Esophagus (tissue), 2 donors: ENCODE measurements around the gene KMT2B. TPM values are rescaled to one million over a fixed set of nuclear protein-coding genes. Genes with fewer than 3 reads are reported as not detected.
A peak's percentile ranks its signal among the peaks of the same experiment; 100 is the strongest.

Source experiments
- H3K27ac ChIP-seq, 2 donors: one replicate each; pipeline ENCODE4 v1.5.1; 2013; ENCODE audit warnings: low read depth in 2 of 2, mild to moderate bottlenecking in 2 of 2, inconsistent platforms in 1 of 2, low read length in 1 of 2, moderate library complexity in 1 of 2
- H3K27me3 ChIP-seq, 2 donors: one replicate each; pipeline ENCODE4 v1.6.1; 2013; ENCODE audit warnings: low read length in 2 of 2, control low read depth in 1 of 2, mild to moderate bottlenecking in 1 of 2; ENCODE audit not compliant: insufficient read depth in 2 of 2, control insufficient read depth in 1 of 2
- H3K36me3 ChIP-seq, 2 donors: one replicate each; pipeline ENCODE4 v1.6.1; 2013; ENCODE audit warnings: low read length in 1 of 2; ENCODE audit not compliant: control insufficient read depth in 2 of 2, insufficient read depth in 2 of 2
- H3K4me1 ChIP-seq, 2 donors: one replicate each; pipeline ENCODE4 v1.6.1; 2013; ENCODE audit warnings: low read length in 1 of 2; ENCODE audit not compliant: control insufficient read depth in 2 of 2, insufficient read depth in 2 of 2
- H3K4me3 ChIP-seq, 2 donors: one replicate each; pipeline ENCODE4 v1.5.1; 2013; ENCODE audit warnings: low read length in 2 of 2, mild to moderate bottlenecking in 2 of 2, low read depth in 1 of 2, moderate library complexity in 1 of 2
- H3K9me3 ChIP-seq, 2 donors: one replicate each; pipeline ENCODE4 v1.6.1; 2013; ENCODE audit warnings: mild to moderate bottlenecking in 2 of 2, low read depth in 1 of 2, low read length in 1 of 2, moderate library complexity in 1 of 2; ENCODE audit not compliant: control insufficient read depth in 2 of 2, insufficient read depth in 1 of 2
- WGBS, 2 donors: extraction: QIAGEN DNeasy Blood & Tissue Kit; methylation state at CpG; one replicate each; pipeline ENCODE4 v1.1.7; 2013; 5-methylcytosine and 5-hydroxymethylcytosine counted together
- polyA plus RNA-seq, 2 donors: library from polyadenylated mRNA; stranded (reverse); fragments of 200-250 nt; gene quantifications; one replicate each; pipeline ENCODE4 v1.2.3, GENCODE V29; 2013
- donor health status: healthy with polysubstance abuse.
- donor health status: Bipolar disorder and iron deficiency.

The KMT2B gene
- polyA plus RNA-seq, 2 donors: 21.5 to 33.8 TPM

GRCh38 chr19:35755550-35756376 lies 38.0 kb downstream of the KMT2B start:
- WGBS, 2 donors: 15 to 21% methylated on average over 52 to 74 of the region's 74 CpGs
- Histone ChIP-seq H3K4me1 (peaks cover 0 to 22% of the 10 kb centered on the region in 2 donors), H3K9me3 (no peaks in the 10 kb centered on the region), H3K4me3 (peak overlapping the region; percentile 8 to 39), H3K27ac (peak overlapping the region; percentile 85 to 87), H3K27me3 (no peaks in the 10 kb centered on the region), H3K36me3 (peaks cover 4 to 24% of the 10 kb centered on the region in 2 donors)

DNA sequence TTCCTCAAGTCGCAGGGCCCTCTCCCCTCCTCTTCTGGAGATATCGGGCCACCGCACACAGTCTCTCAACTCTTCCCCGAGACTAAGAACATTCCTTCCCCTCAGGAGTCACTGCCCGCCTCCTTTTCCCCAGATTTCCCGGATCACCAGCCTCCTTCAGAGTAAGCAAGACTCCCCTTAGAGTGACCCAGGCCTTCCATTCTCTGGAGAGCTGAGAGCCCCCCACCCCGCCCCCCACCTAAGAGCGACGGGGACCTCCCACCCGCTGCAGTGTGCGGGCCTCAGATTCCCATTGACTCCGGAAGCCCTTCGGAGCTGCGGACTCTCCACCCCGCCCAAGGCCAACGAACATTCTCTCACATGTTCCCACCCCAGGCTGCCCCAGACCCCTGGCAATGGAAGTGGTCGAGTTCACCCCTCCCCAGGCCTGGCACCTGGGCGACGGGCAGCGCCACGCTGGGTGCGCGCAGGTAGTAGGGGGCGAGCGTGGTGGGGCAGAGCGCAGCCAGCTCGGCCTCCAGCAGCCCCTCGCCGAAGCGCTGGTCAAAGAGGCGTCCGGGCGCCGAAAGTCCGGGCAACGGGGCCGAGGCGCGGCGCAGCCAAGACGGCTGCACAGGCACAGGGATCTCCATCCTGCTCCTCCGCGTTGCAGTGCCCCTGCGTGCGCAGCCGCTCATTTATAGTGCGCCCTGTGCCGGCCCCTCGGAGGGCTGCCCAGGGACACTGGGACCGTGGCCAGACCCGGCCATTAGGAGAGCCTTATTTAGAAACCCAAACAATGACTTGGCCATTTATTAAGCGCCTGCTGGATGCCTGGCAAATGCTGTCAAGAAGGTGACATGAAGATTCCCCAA lies 38.8 kb downstream of the KMT2B start, which contains the start of gene HSPB6:
Gene HSPB6, minus strand, starts transcription at position 653 of the 854 bp plus-strand sequence. Its CDS starts 21 bp downstream, at position 632.
- Histone ChIP-seq H3K9me3 (no peaks in the 10 kb centered on the region), H3K4me1 (peaks cover 0 to 22% of the 10 kb centered on the region in 2 donors), H3K27me3 (no peaks in the 10 kb centered on the region), H3K4me3 (peak within 1 kb of the TSS; percentile 35 to 39), H3K27ac (peak within 1 kb of the TSS; percentile 85 to 87), H3K36me3 (peaks cover 4 to 24% of the 10 kb centered on the region in 2 donors)
- WGBS, 2 donors: 19 to 25% methylated on average over 51 to 52 of the region's 52 CpGs

DNA sequence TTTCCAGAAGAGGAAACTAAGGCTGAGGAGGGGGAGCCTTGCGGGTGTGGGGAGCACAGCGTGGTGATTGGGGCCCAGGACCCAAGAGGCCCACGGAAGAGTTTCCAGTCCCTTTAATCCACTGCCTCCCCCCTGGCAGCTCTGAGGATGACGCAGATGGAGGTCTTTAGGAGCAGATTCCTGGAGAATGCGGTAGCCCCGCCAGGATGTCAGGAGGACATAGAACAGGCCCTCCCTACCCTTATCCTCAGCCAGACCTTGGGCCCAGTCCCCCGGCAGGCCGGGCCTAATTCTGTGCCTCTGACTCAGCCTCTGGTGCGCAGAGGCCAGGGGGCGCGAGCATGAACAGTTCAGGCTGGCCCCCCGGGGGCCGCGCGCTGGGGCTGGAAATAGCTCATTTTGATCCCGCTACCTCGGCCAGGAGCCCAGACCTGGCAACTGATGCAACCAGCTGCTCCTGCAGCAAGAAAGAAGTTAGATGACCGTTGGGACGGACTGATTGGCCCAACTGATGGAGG lies 39.5 kb downstream of the KMT2B start:
- Histone ChIP-seq H3K4me1 (peaks cover 0 to 22% of the 10 kb centered on the region in 2 donors), H3K27ac (peak overlapping the region; percentile 85 to 87), H3K27me3 (no peaks in the 10 kb centered on the region), H3K36me3 (peaks cover 4 to 23% of the 10 kb centered on the region in 2 donors), H3K9me3 (no peaks in the 10 kb centered on the region), H3K4me3 (peak overlapping the region; percentile 21 to 39)
- 5 to 6% methylated on average over 19 of the region's 19 CpGs for WGBS, 2 donors

- H3K4me3 ChIP-seq: peak within 1 kb of the TSS; percentile 82 to 92
- peaks cover 0 to 22% of the 10 kb centered on the region in 2 donors for H3K4me1 ChIP-seq
- 0 to 1% methylated on average over 52 to 53 of the region's 53 CpGs for WGBS, 2 donors
- H3K36me3 ChIP-seq: peaks cover 4 to 17% of the 10 kb centered on the region in 2 donors
- no peaks in the 10 kb centered on the region for H3K27me3 ChIP-seq
- H3K9me3 ChIP-seq: no peaks in the 10 kb centered on the region
- peak within 1 kb of the TSS; percentile 92 to 99 for H3K27ac ChIP-seq
These were observed 40.2 kb downstream of the KMT2B start, which contains the start of gene PROSER3 for GRCh38 chr19:35757749-35758608. TSS of gene PROSER3 (plus strand) at chr19:35758176. CDS start at chr19:35758216, 40 bp downstream.

- H3K4me3 ChIP-seq: no peak overlapping the region
- H3K4me1 ChIP-seq: peaks cover 0 to 22% of the 10 kb centered on the region in 2 donors
- no peak overlapping the region for H3K27ac ChIP-seq
- WGBS, 2 donors: 93 to 94% methylated on average over 2 of the region's 2 CpGs
- H3K9me3 ChIP-seq: no peaks in the 10 kb centered on the region
- no peaks in the 10 kb centered on the region for H3K27me3 ChIP-seq
- peaks cover 0 to 6% of the 10 kb centered on the region in 2 donors for H3K36me3 ChIP-seq
These were observed 41.9 kb downstream of the KMT2B start for GRCh38 chr19:35759697-35760096.

- H3K27me3 ChIP-seq: no peaks in the 10 kb centered on the region
- H3K36me3 ChIP-seq: peaks cover 1 to 11% of the 10 kb centered on the region in 2 donors
- WGBS, 2 donors: 93 to 95% methylated on average over 4 of the region's 4 CpGs
- no peaks in the 10 kb centered on the region for H3K9me3 ChIP-seq
- H3K27ac ChIP-seq: no peak overlapping the region
- H3K4me1 ChIP-seq: peaks cover 0 to 15% of the 10 kb centered on the region in 2 donors
- no peak overlapping the region for H3K4me3 ChIP-seq
These were observed 43.0 kb downstream of the KMT2B start for GRCh38 chr19:35760711-35761349.

- H3K36me3 ChIP-seq: peaks cover 3 to 16% of the 10 kb centered on the region in 2 donors
- H3K27ac ChIP-seq: no peak overlapping the region
- no peaks in the 10 kb centered on the region for H3K4me1 ChIP-seq
- no peak overlapping the region for H3K4me3 ChIP-seq
- no peaks in the 10 kb centered on the region for H3K27me3 ChIP-seq
- no peaks in the 10 kb centered on the region for H3K9me3 ChIP-seq
- 91 to 95% methylated on average over 17 of the region's 17 CpGs for WGBS, 2 donors
These were observed 46.9 kb downstream of the KMT2B start for GRCh38 chr19:35764432-35765315.

DNA sequence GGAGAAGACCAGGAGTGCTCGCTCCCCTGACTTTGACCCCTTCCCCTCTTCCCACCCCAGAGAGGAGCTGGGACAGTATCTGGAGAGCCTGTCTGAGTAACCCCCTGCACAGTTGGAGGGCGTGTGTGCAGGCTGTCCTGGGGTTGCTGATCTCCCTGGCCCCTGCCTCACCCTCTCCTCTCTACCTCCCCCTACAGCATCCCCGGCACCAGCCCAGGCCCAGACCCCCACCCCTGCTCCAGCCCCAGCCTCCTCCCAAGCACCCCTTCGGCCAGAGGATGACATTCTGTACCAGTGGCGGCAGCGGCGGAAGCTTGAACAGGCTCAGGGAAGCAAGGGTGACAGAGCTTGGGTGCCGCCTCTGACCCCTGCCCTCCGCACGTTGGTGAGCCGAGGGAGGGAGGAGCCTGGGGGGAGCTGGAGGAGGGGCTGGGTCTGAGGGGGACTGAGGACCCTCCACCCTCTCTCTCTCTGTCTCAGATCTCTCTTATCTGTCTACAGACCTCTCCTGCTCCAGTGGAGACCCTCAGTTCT lies 48.8 kb downstream of the KMT2B start:
- Histone ChIP-seq H3K27ac (no peak overlapping the region), H3K4me3 (no peak overlapping the region), H3K4me1 (no peaks in the 10 kb centered on the region), H3K36me3 (peaks cover 3 to 16% of the 10 kb centered on the region in 2 donors), H3K9me3 (no peaks in the 10 kb centered on the region), H3K27me3 (no peaks in the 10 kb centered on the region)
- whole genome bisulfite sequencing, 2 donors: 83 to 89% methylated on average over 11 of the region's 11 CpGs
